SK-N-SH treated with all-trans-retinoic acid at 6 μM for 48 hours (cell line): ENCODE data around the gene BRME1.
A peak's percentile ranks its signal among the peaks of the same experiment; 100 is the strongest.

Experiments
- ATAC-seq: fragments of 200-7000 bp; cut with Tn5 transposase; 3 replicates; pipeline ENCODE4 v1.9.1; 2020; ENCODE audit warnings: mild to moderate bottlenecking, moderate library complexity
- ARNTL ChIP-seq: fragments of 450-650 bp; formaldehyde crosslinking; IDR thresholded peaks from 2 replicates; pipeline ENCODE4 v1.5.0; 2020; ENCODE audit warnings: low read depth, mild to moderate bottlenecking, moderate library complexity, borderline replicate concordance
- BACH2 ChIP-seq: fragments of 250-450 bp; sonication (Bioruptor Pico); IDR thresholded peaks from 2 replicates; pipeline ENCODE4 v1.9.0; 2021; ENCODE audit warnings: mild to moderate bottlenecking, borderline replicate concordance
- CSDC2 ChIP-seq: fragments of 250-450 bp; sonication (Bioruptor Pico); IDR thresholded peaks from 2 replicates; pipeline ENCODE4 v1.5.0; 2020; ENCODE audit warnings: mild to moderate bottlenecking, moderate library complexity
- CSRNP3 ChIP-seq: fragments of 250-450 bp; sonication (Bioruptor Pico); IDR thresholded peaks from 2 replicates; pipeline ENCODE4 v1.5.1; 2021; ENCODE audit warnings: mild to moderate bottlenecking, moderate library complexity
- ESRRG ChIP-seq: fragments of 250-450 bp; sonication (Bioruptor Pico); IDR thresholded peaks from 2 replicates; pipeline ENCODE4 v1.6.1; 2021; ENCODE audit warnings: mild to moderate bottlenecking
- PATZ1 ChIP-seq: fragments of 250-450 bp; sonication (Bioruptor Pico); IDR thresholded peaks from 2 replicates; pipeline ENCODE4 v1.8.0; 2020; ENCODE audit warnings: mild to moderate bottlenecking, moderate library complexity, borderline replicate concordance
- POU6F1 ChIP-seq: fragments of 250-450 bp; sonication (Bioruptor Pico); IDR thresholded peaks from 2 replicates; pipeline ENCODE4 v1.8.0; 2021; ENCODE audit warnings: low read depth, mild to moderate bottlenecking, moderate library complexity, borderline replicate concordance
- PPARA ChIP-seq: fragments of 250-450 bp; sonication (Bioruptor Pico); IDR thresholded peaks from 2 replicates; pipeline ENCODE4 v1.5.0; 2020; ENCODE audit warnings: mild to moderate bottlenecking, borderline replicate concordance
- RARB ChIP-seq: fragments of 250-450 bp; sonication (Bioruptor Pico); IDR thresholded peaks from 2 replicates; pipeline ENCODE4 v1.8.0; 2021; ENCODE audit warnings: mild to moderate bottlenecking, moderate library complexity
- SNAI2 ChIP-seq: fragments of 250-450 bp; sonication (Bioruptor Pico); IDR thresholded peaks from 2 replicates; pipeline ENCODE4 v1.5.0; 2020; ENCODE audit warnings: mild to moderate bottlenecking, moderate library complexity
- TCF4 ChIP-seq: fragments of 250-450 bp; sonication (Bioruptor Pico); IDR thresholded peaks from 2 replicates; pipeline ENCODE4 v1.8.0; 2021; ENCODE audit warnings: mild to moderate bottlenecking, moderate library complexity, borderline replicate concordance
- TSHZ2 ChIP-seq: fragments of 250-450 bp; sonication (Bioruptor Pico); IDR thresholded peaks from 2 replicates; pipeline ENCODE4 v1.5.0; 2020; ENCODE audit warnings: mild to moderate bottlenecking, moderate library complexity
- ZC3H10 ChIP-seq: fragments of 250-450 bp; sonication (Bioruptor Pico); IDR thresholded peaks from 2 replicates; pipeline ENCODE4 v1.5.1; 2021; ENCODE audit warnings: mild to moderate bottlenecking, moderate library complexity
- ZFP30 ChIP-seq: fragments of 450-650 bp; formaldehyde crosslinking; IDR thresholded peaks from 2 replicates; pipeline ENCODE4 v1.5.0; 2022; ENCODE audit warnings: mild to moderate bottlenecking, moderate library complexity
- ZNF565 ChIP-seq: fragments of 450-650 bp; formaldehyde crosslinking; conservative IDR thresholded peaks from 2 replicates; pipeline ENCODE4 v1.5.0; 2020; ENCODE audit warnings: low read depth, mild to moderate bottlenecking, moderate library complexity
- ZNF70 ChIP-seq: fragments of 450-650 bp; formaldehyde crosslinking; IDR thresholded peaks from 2 replicates; pipeline ENCODE4 v1.5.0; 2020; ENCODE audit warnings: mild to moderate bottlenecking, moderate library complexity
- ZNF8 ChIP-seq: fragments of 450-650 bp; formaldehyde crosslinking; IDR thresholded peaks from 2 replicates; pipeline ENCODE4 v1.5.0; 2020; ENCODE audit warnings: mild to moderate bottlenecking, moderate library complexity

BRME1 gene

GRCh38 chr19:13952931-13953531 is 47.1 kb upstream of the BRME1 start (continued):
- TF ChIP-seq BACH2 (no peak), CSRNP3 (CRISPR knock-in tag) (no peak), PATZ1 (no peak)

GRCh38 chr19:13952154-13952930 is 46.4 kb upstream of the BRME1 start, which contains the start of gene DCAF15:
TSS of gene DCAF15 (plus strand) at chr19:13952509. CDS start at chr19:13952513, 4 bp downstream.
- TF ChIP-seq POU6F1 (no peak), ZC3H10 (no peak), CSDC2 (CRISPR knock-in tag) (no peak), ZNF8 (CRISPR knock-in tag) (no peak), PATZ1 (no peak), BACH2 (no peak), ESRRG (no peak), ZNF565 (CRISPR knock-in tag) (no peak), ZNF70 (no peak), TSHZ2 (no peak), PPARA (no peak), RARB (CRISPR knock-in tag) (no peak), SNAI2 (no peak)
- peak; percentile 97 for ATAC-seq

GRCh38 chr19:13951799-13952153 is 45.9 kb upstream of the BRME1 start:
- no peak for TF ChIP-seq TSHZ2
- no peak for TF ChIP-seq ESRRG
- TF ChIP-seq RARB (CRISPR knock-in tag) = no peak
- TF ChIP-seq ZNF8 (CRISPR knock-in tag) = no peak
- TF ChIP-seq ZC3H10 = no peak
- no peak for TF ChIP-seq ZFP30 (CRISPR knock-in tag)
- no peak for TF ChIP-seq CSDC2 (CRISPR knock-in tag)
- TF ChIP-seq ZNF565 (CRISPR knock-in tag) = no peak
- TF ChIP-seq ARNTL (CRISPR knock-in tag) = no peak
- no peak for TF ChIP-seq PPARA
- TF ChIP-seq TCF4 (CRISPR knock-in tag) = no peak
- TF ChIP-seq, all 23 proteins: peak for 0
- peak; percentile 2 for ATAC-seq
